HepG2 (cell line): Measurements from ENCODE around the gene OR2F2.

ENCODE experiments used
- BHLHE40 ChIP-seq: IDR thresholded peaks from 2 replicates; pipeline ENCODE4 v1.6.1; 2011; ENCODE audit warnings: low read length, improper control_type of control experiment
- ISX ChIP-seq: sonication (generic); formaldehyde crosslinking; conservative IDR thresholded peaks from 2 replicates; pipeline ENCODE4 v1.5.0; 2020; ENCODE audit warnings: missing genetic modification reagents
- JUN ChIP-seq: sonication (generic); formaldehyde crosslinking; IDR thresholded peaks from 2 replicates; pipeline ENCODE4 v1.4.0; 2020; ENCODE audit warnings: mild to moderate bottlenecking, missing genetic modification reagents
- NBN ChIP-seq: fragments of 450-650 bp; conservative IDR thresholded peaks from 2 replicates; pipeline ENCODE4 v1.6.1; 2017
- RFX1 ChIP-seq: fragments of 450-650 bp; IDR thresholded peaks from 2 replicates; pipeline ENCODE4 v1.6.1; 2017
- ZNF263 ChIP-seq: sonication (generic); formaldehyde crosslinking; IDR thresholded peaks from 2 replicates; pipeline ENCODE4 v1.4.0; 2020; ENCODE audit warnings: missing genetic modification reagents
- ZNF530 ChIP-seq: sonication (generic); formaldehyde crosslinking; IDR thresholded peaks from 2 replicates; pipeline ENCODE4 v1.5.0; 2020; ENCODE audit warnings: low read depth, mild to moderate bottlenecking, missing genetic modification reagents
- TF ChIP-seq, protein P1 (sequence below): sonication (generic); formaldehyde crosslinking; IDR thresholded peaks from 2 replicates; pipeline ENCODE4 v1.5.0; 2020; ENCODE audit warnings: mild to moderate bottlenecking, missing genetic modification reagents, moderate library complexity

- TF ChIP-seq ISX (CRISPR knock-in tag), result no peak
- TF ChIP-seq JUN (CRISPR knock-in tag), result no peak
- no peak for TF ChIP-seq RFX1
- no peak for TF ChIP-seq ZNF263 (CRISPR knock-in tag)
- TF ChIP-seq ZNF530, result no peak
- TF ChIP-seq, protein P1, sequence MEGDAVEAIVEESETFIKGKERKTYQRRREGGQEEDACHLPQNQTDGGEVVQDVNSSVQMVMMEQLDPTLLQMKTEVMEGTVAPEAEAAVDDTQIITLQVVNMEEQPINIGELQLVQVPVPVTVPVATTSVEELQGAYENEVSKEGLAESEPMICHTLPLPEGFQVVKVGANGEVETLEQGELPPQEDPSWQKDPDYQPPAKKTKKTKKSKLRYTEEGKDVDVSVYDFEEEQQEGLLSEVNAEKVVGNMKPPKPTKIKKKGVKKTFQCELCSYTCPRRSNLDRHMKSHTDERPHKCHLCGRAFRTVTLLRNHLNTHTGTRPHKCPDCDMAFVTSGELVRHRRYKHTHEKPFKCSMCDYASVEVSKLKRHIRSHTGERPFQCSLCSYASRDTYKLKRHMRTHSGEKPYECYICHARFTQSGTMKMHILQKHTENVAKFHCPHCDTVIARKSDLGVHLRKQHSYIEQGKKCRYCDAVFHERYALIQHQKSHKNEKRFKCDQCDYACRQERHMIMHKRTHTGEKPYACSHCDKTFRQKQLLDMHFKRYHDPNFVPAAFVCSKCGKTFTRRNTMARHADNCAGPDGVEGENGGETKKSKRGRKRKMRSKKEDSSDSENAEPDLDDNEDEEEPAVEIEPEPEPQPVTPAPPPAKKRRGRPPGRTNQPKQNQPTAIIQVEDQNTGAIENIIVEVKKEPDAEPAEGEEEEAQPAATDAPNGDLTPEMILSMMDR (CRISPR knock-in tag), result no peak
- TF ChIP-seq BHLHE40, result no peak
- no peak for TF ChIP-seq NBN
These were observed 45.9 kb downstream of the OR2F2 start for GRCh38 chr7:143980746-143981510.
